HepG2 (cell line): ENCODE measurements around the gene PEX14. TPM values are rescaled to one million over a fixed set of nuclear protein-coding genes. Genes with fewer than 3 reads are reported as not detected.
A peak's percentile ranks its signal among the peaks of the same experiment; 100 is the strongest.

Experiments
- GATA4 ChIP-seq: sonication (generic); IDR thresholded peaks from 2 replicates; pipeline ENCODE4 v1.6.1; 2016; ENCODE audit warnings: antibody characterized with exemption, low read depth, borderline replicate concordance
- KDM5B ChIP-seq: sonication (generic); formaldehyde crosslinking; IDR thresholded peaks from 2 replicates; pipeline ENCODE4 v1.4.0; 2020; ENCODE audit warnings: missing genetic modification reagents, mild to moderate bottlenecking, borderline replicate concordance
- MIER2 ChIP-seq: IDR thresholded peaks from 2 replicates; pipeline ENCODE4 v1.6.1; 2016; ENCODE audit warnings: missing biosample characterization, missing genetic modification reagents
- NFKBIZ ChIP-seq: IDR thresholded peaks from 2 replicates; pipeline ENCODE4 v1.6.1; 2018; ENCODE audit warnings: missing genetic modification reagents, missing compliant biosample characterization
- NFRKB ChIP-seq: fragments of 450-650 bp; IDR thresholded peaks from 2 replicates; pipeline ENCODE4 v1.6.1; 2017
- NONO ChIP-seq, 2 experiments: fragments of 450-650 bp in 1 of 2; sonication (generic) in 1 of 2; formaldehyde crosslinking in 1 of 2; IDR thresholded peaks in 1 of 2; conservative IDR thresholded peaks in 1 of 2; 2 replicates each; pipeline versions ENCODE4 v1.6.1 to v1.8.0; 2017 to 2022; ENCODE audit warnings: mild to moderate bottlenecking in 1 of 2, missing genetic modification reagents in 1 of 2, moderate library complexity in 1 of 2
- RERE ChIP-seq: IDR thresholded peaks from 2 replicates; pipeline ENCODE4 v1.6.1; 2016; ENCODE audit warnings: low read depth, missing genetic modification reagents, missing compliant biosample characterization
- RFX3 ChIP-seq: IDR thresholded peaks from 2 replicates; pipeline ENCODE4 v1.6.1; 2016; ENCODE audit warnings: missing biosample characterization, missing genetic modification reagents
- RXRB ChIP-seq: IDR thresholded peaks from 2 replicates; pipeline ENCODE4 v1.6.1; 2016; ENCODE audit warnings: borderline replicate concordance, missing genetic modification reagents, missing compliant biosample characterization
- SALL2 ChIP-seq: sonication (generic); formaldehyde crosslinking; IDR thresholded peaks from 2 replicates; pipeline ENCODE4 v1.8.1; 2023; ENCODE audit warnings: mild to moderate bottlenecking, missing genetic modification reagents, inconsistent platforms
- SCMH1 ChIP-seq: sonication (generic); formaldehyde crosslinking; IDR thresholded peaks from 2 replicates; pipeline ENCODE4 v1.9.0; 2021; ENCODE audit warnings: missing genetic modification reagents, mild to moderate bottlenecking, borderline replicate concordance
- SNAPC4 ChIP-seq: sonication (generic); formaldehyde crosslinking; IDR thresholded peaks from 2 replicates; pipeline ENCODE4 v1.4.0; 2020; ENCODE audit warnings: mild to moderate bottlenecking, missing genetic modification reagents
- ZMAT3 ChIP-seq: sonication (generic); formaldehyde crosslinking; conservative IDR thresholded peaks from 2 replicates; pipeline ENCODE4 v1.7.0; 2021; ENCODE audit warnings: missing genetic modification reagents
- ZNF251 ChIP-seq: sonication (generic); formaldehyde crosslinking; IDR thresholded peaks from 2 replicates; pipeline ENCODE4 v1.9.0; 2021; ENCODE audit warnings: mild to moderate bottlenecking, missing genetic modification reagents
- ZNF282 ChIP-seq: fragments of 450-650 bp; IDR thresholded peaks from 2 replicates; pipeline ENCODE4 v1.6.1; 2018; ENCODE audit not compliant: partially characterized antibody
- ZNF33B ChIP-seq: sonication (generic); formaldehyde crosslinking; IDR thresholded peaks from 2 replicates; pipeline ENCODE4 v1.5.1; 2020; ENCODE audit warnings: mild to moderate bottlenecking, missing genetic modification reagents
- ZZZ3 ChIP-seq: sonication (generic); formaldehyde crosslinking; IDR thresholded peaks from 2 replicates; pipeline ENCODE4 v1.4.0; 2020; ENCODE audit warnings: missing genetic modification reagents, mild to moderate bottlenecking, borderline replicate concordance
- polyA plus RNA-seq, 8 experiments: library from polyadenylated mRNA; depleted of rRNA in 3 of 8; stranded (reverse) in 7 of 8; unstranded in 1 of 8; fragments of >200 nt; fragmentation: Illumina TruSeq in 4 of 8; extraction: Trizol in 4 of 8; gene quantifications; 2 replicates each; pipeline versions ENCODE4 v1.2.1 to v1.2.3, GENCODE V29; 2011 to 2016; ENCODE audit warnings: low read depth in 4 of 8, missing spikeins in 1 of 8, mixed read lengths in 1 of 8; ENCODE audit not compliant: insufficient read depth in 1 of 8
- total RNA-seq, 5 experiments: library from RNA; depleted of rRNA; stranded (reverse); fragments of >200 nt; fragmentation: Illumina TruSeq; extraction: Trizol; gene quantifications; 2 replicates each; pipeline ENCODE4 v1.2.3, GENCODE V29; 2016; ENCODE audit warnings: low read depth in 1 of 5

The PEX14 gene
- total and polyA plus RNA-seq, 2 of the 13 experiments (the other 11 are each of a cell fraction or from before 2014, with no cell fraction given), result 6.5 to 9.9 TPM

- peak; percentile 91; the same call in 1 of the 2 replicates for TF ChIP-seq SNAPC4 (CRISPR knock-in tag)
- TF ChIP-seq NFKBIZ (CRISPR knock-in tag), result peak; percentile 9; the same call in 1 of the 2 replicates
- no peak for TF ChIP-seq ZNF251 (CRISPR knock-in tag)
- TF ChIP-seq MIER2 (CRISPR knock-in tag), result peak; percentile 6; the same call in 1 of the 2 replicates
- TF ChIP-seq ZZZ3 (CRISPR knock-in tag), result peak; percentile 53
- peak; percentile 84 for TF ChIP-seq RFX3 (CRISPR knock-in tag)
- 0 out of 2 replicates have a peak, but pooled peaks have one; percentile 15 for TF ChIP-seq GATA4
- peak; percentile 94 for TF ChIP-seq ZNF33B (CRISPR knock-in tag)
- TF ChIP-seq ZMAT3 (CRISPR knock-in tag), result peak; percentile 74; the same call in 1 of the 2 replicates
- no peak for TF ChIP-seq NFRKB
- no peak for TF ChIP-seq ZNF282
- peak; percentile 75 for TF ChIP-seq SALL2
- peak; percentile 95 for TF ChIP-seq KDM5B
- no peak for TF ChIP-seq SCMH1 (CRISPR knock-in tag)
- 0 out of 2 replicates have a peak, but pooled peaks have one; percentile 10 for TF ChIP-seq RERE (CRISPR knock-in tag)
- TF ChIP-seq NONO (IDR thresholded peaks at IDR 0.05), result no peak
- TF ChIP-seq NONO (CRISPR knock-in tag; conservative IDR thresholded peaks at IDR 0.05), result peak; percentile 99
- TF ChIP-seq RXRB (CRISPR knock-in tag), result peak; percentile 27; the same call in 1 of the 2 replicates
Observed at GRCh38 chr1:10430216-10431069, 44.3 kb upstream of the PEX14 start, which contains the start of gene CENPS (continued).
